ENCODE results near the gene PTGDR2.

Gene PTGDR2

GRCh38 chr11:60848714-60849151 is 7.0 kb downstream of the PTGDR2 start:
- DNase-seq (ENCODE audit: low read depth, low spot score): no peak
- no peak overlapping the region for H3K4me3 ChIP-seq (ENCODE audit: low read depth, low read length)
- TF ChIP-seq, protein P1, sequence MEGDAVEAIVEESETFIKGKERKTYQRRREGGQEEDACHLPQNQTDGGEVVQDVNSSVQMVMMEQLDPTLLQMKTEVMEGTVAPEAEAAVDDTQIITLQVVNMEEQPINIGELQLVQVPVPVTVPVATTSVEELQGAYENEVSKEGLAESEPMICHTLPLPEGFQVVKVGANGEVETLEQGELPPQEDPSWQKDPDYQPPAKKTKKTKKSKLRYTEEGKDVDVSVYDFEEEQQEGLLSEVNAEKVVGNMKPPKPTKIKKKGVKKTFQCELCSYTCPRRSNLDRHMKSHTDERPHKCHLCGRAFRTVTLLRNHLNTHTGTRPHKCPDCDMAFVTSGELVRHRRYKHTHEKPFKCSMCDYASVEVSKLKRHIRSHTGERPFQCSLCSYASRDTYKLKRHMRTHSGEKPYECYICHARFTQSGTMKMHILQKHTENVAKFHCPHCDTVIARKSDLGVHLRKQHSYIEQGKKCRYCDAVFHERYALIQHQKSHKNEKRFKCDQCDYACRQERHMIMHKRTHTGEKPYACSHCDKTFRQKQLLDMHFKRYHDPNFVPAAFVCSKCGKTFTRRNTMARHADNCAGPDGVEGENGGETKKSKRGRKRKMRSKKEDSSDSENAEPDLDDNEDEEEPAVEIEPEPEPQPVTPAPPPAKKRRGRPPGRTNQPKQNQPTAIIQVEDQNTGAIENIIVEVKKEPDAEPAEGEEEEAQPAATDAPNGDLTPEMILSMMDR (IDR thresholded peaks at IDR 0.05; ENCODE audit: low read depth, low read length): no peak
- in situ Hi-C loops (cut with HindIII; ENCODE audit: low sequenced_read_pairs): no loop called here

- in situ Hi-C loops (cut with HindIII; ENCODE audit: low sequenced_read_pairs): no loop called here
- TF ChIP-seq, protein P1 (IDR thresholded peaks at IDR 0.05; ENCODE audit: low read depth, low read length): no peak
- H3K4me3 ChIP-seq (ENCODE audit: low read depth, low read length): no peak overlapping the region
- DNase-seq (ENCODE audit: low read depth, low spot score): no peak
Measured at GRCh38 chr11:60847896-60848295, 7.9 kb downstream of the PTGDR2 start.

- peak; percentile 83 for DNase-seq (ENCODE audit: low read depth, low spot score)
- in situ Hi-C loops (cut with HindIII; ENCODE audit: low sequenced_read_pairs): no loop called here
- no peak overlapping the region for H3K4me3 ChIP-seq (ENCODE audit: low read depth, low read length)
- TF ChIP-seq, protein P1 (IDR thresholded peaks at IDR 0.05; ENCODE audit: low read depth, low read length): no peak
Measured at GRCh38 chr11:60847281-60847680, 8.5 kb downstream of the PTGDR2 start.

- TF ChIP-seq, protein P1 (IDR thresholded peaks at IDR 0.05; ENCODE audit: low read depth, low read length): no peak
- in situ Hi-C loops (cut with HindIII; ENCODE audit: low sequenced_read_pairs): no loop called here
- DNase-seq (ENCODE audit: low read depth, low spot score): peak; percentile 23
- H3K4me3 ChIP-seq (ENCODE audit: low read depth, low read length): peak overlapping the region; percentile 93
Measured at GRCh38 chr11:60845338-60845737, 10.4 kb downstream of the PTGDR2 start.

- peak overlapping the region; percentile 93 for H3K4me3 ChIP-seq (ENCODE audit: low read depth, low read length)
- in situ Hi-C loops (cut with HindIII; ENCODE audit: low sequenced_read_pairs): no loop called here
Measured at GRCh38 chr11:60844870-60845221, 10.9 kb downstream of the PTGDR2 start.

DNA sequence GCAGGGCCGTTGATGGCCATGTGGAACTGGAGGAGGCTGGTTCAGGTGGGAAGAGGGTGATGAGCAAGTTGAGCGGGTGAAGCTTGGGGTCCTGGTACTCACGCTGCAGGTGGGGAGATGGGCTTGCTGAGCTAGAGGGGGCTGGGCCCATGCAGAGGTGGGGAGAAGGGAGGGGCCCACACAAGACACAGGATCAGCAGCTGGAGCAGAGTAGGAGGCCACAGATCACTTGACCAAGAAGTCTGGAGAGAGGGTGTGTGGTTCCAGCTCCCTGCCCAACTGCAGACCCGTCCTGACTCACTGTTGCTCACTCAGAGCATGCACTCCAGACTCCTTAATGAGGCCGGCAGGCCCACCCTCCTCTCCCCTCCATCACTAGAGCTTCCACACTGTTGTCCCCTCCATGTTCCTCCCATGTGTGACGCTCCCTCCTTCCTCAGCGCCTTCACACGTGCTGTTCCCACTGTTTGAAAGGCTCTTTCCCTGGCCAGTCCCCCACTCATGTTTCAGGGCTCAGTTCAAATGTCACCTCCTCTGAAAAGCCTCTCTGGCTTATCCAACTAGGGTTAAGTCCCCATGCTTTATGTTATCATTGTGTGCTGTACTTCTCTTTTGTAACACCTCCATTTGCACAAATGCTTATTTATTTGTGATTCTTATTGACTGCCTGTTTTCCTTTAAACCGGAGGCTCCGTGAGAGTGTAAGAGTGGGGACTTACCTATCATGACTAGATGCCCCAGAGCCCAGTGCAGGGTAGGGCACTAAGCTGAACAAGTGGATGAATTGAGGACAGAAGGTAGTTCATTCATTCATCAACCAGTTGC is 11.5 kb downstream of the PTGDR2 start:
- peak overlapping the region; percentile 93 for H3K4me3 ChIP-seq (ENCODE audit: low read depth, low read length)
- in situ Hi-C loops (cut with HindIII; ENCODE audit: low sequenced_read_pairs): no loop called here
- DNase-seq (ENCODE audit: low read depth, low spot score): peak; percentile 57
- TF ChIP-seq, protein P1 (IDR thresholded peaks at IDR 0.05; ENCODE audit: low read depth, low read length): no peak

More at GRCh38 chr11:60844870-60845221, 10.9 kb downstream of the PTGDR2 start:
- TF ChIP-seq, protein P1 (IDR thresholded peaks at IDR 0.05; ENCODE audit: low read depth, low read length): no peak
- peak; percentile 29 for DNase-seq (ENCODE audit: low read depth, low spot score)
